Measurements from ENCODE around the gene PHF19.

DNA sequence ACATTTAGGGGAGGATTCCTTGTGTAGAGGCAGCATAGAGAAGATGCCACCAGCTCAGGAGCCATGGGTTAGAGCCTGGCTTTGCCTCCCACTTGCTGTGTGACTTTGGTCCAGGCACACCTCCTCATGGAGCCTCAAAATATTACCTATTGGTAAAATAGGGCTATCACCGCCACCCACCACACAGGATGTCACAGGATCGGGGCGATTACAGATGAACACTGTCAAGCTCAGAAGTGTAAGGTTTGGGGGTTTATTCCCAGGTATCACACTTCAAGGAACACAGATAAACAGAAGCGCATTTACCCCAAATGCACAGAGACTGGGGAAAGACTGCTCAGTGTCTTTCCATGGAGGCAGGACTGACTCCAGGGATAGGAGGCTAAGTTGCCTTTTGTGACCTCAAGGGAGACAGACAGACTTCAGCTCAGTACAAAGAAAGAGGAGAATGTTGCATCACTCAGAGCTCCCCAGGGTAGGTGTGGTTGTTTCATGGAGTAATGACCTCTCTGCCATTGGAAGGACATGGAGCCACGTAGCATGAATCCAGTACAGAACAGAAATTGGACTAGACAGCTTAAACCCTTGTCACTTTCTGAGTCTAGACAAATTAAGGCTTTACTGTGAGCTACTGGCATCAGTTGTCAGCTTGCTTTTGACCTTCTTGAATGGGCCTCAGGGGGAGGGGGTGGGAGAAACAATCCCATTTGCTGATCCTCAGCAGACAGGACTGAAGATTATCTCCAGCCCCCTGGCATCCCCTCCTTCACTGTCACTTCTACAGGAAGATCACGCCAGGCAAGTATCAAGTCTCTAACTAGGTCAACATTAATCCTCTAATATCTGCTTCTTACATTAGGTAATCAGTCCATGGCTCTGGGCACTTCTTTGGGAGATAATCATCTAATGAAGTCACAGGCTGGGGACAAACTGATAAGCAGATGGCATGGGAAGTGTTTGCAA is 43.1 kb upstream of the PHF19 start:
- TF ChIP-seq POLR2A (IDR thresholded peaks at IDR 0.05) (no peak), POLR2AphosphoS5 (IDR thresholded peaks at IDR 0.05) (no peak)
